Body of pancreas (tissue), 4 donors: ENCODE data around the gene ANKRA2.

Experiments
- CTCF ChIP-seq, 7 experiments: fragments of 450-650 bp in 4 of 7; fragments of 200-600 bp in 3 of 7; sonication (generic) in 3 of 7; IDR thresholded peaks; one replicate each; pipeline ENCODE4 v1.5.1; 2016 to 2019; ENCODE audit warnings: antibody characterized with exemption in 7 of 7
- POLR2A ChIP-seq, 3 donors: fragments of 450-650 bp; IDR thresholded peaks; one replicate each; pipeline ENCODE4 v1.6.1; 2016; ENCODE audit warnings: antibody characterized with exemption in 3 of 3, mild to moderate bottlenecking in 2 of 3

- TF ChIP-seq CTCF (IDR thresholded peaks at IDR 0.05), result no peak
- TF ChIP-seq POLR2A (IDR thresholded peaks at IDR 0.05), result no peak
Observed at GRCh38 chr5:73550016-73550415, 15.4 kb downstream of the ANKRA2 start.
